T1000 (cell line): Measurements from ENCODE around the gene CD33.
"Not testable (repeated sequence)": the region's sequence is repeated elsewhere in the genome, so short reads cannot be mapped to it uniquely, and the experiment has no call there.

Experiments used
- DNase-seq: peaks from one replicate; lab custom pipeline; 2025; ENCODE audit warnings: mixed read lengths; lab: John Stamatoyannopoulos, UW

Gene CD33

DNA sequence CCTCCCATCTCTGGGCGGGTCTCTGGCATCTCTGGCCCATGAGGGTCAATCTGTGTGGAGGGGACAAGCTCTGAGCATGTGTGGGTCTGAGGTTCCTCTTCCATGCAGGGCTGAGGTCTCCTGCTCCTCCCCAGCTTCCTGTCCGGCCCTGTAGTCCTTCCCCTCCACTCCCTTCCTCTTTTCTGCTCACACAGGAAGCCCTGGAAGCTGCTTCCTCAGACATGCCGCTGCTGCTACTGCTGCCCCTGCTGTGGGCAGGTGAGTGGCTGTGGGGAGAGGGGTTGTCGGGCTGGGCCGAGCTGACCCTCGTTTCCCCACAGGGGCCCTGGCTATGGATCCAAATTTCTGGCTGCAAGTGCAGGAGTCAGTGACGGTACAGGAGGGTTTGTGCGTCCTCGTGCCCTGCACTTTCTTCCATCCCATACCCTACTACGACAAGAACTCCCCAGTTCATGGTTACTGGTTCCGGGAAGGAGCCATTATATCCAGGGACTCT lies at the start of gene CD33:
Gene CD33 (plus strand): TSS at position 183 of the 496 bp plus-strand sequence. CDS start 39 bp downstream, at position 222.
- DNase-seq = not testable (repeated sequence)

GRCh38 chr19:51179256-51179655 lies 45.6 kb upstream of the CD33 start:
- no peak for DNase-seq

GRCh38 chr19:51181377-51181912 lies 43.4 kb upstream of the CD33 start:
- no peak for DNase-seq

DNA sequence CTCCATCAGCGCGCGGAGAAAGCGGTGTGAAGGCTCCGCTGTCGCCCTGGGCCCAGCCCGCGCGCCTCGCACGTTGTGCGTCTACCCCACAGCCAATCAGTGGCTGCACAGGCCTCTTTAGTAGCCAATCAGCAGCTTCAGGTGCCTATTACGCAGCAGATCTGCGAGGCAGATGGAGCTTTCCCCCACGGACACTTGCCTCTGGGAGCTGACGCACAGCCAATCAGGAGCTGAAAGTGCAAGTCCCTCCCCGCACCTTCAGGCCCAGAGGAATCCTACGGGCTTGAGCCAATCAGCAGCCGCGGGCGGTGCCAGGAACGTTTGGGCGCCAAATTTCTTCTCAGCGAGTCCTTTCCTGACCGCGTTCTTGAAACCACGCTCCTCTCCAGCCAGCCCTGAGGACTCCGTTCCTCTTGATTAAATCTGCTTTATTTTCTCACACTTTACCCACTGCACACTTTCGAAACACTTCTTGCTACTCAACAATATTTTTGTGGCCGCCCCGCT lies 42.9 kb upstream of the CD33 start:
- DNase-seq = no peak

GRCh38 chr19:51183629-51184028 lies 41.3 kb upstream of the CD33 start:
- DNase-seq = no peak

DNA sequence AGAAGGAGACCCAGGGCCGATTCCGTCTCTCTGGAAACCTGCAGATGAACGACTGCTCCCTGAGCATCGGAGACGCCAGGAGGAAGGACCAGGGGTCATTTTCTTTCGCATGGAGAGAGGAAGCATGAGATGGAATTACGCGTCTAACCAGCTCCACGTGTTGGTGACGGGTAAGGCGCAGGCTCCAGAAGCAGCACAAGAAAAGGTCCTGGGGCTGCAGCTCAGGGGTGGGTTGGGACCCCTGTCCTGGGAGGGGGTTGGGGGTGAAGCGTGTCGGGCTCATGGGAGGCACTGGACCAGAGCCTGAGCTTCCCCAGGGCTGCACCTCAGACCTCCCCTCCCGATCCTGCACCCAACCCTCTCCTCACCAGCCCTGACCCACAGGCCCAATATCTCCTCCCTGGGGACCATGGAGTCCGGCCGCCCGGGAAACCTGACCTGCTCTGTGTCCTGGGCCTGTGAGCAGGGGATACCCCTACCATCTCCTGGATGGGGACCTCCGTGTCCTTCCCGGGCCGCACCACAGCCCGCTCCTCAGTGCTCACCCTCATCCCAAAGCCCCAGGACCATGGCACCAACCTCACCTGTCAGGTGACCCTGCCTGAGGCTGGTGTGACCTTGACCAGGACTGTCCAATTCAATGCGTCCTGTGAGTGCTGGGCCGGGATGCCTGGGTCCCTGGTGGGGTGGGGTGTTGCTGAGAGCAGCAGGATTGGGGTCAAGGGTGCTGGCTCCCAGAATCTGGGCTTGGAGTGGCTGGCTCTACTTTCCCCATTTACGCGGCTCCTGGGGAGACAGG lies 39.6 kb upstream of the CD33 start:
- no peak for DNase-seq

- no peak for DNase-seq
Observed at GRCh38 chr19:51185868-51186215, 39.0 kb upstream of the CD33 start.

- DNase-seq = no peak
Observed at GRCh38 chr19:51186323-51186722, 38.6 kb upstream of the CD33 start.

DNA sequence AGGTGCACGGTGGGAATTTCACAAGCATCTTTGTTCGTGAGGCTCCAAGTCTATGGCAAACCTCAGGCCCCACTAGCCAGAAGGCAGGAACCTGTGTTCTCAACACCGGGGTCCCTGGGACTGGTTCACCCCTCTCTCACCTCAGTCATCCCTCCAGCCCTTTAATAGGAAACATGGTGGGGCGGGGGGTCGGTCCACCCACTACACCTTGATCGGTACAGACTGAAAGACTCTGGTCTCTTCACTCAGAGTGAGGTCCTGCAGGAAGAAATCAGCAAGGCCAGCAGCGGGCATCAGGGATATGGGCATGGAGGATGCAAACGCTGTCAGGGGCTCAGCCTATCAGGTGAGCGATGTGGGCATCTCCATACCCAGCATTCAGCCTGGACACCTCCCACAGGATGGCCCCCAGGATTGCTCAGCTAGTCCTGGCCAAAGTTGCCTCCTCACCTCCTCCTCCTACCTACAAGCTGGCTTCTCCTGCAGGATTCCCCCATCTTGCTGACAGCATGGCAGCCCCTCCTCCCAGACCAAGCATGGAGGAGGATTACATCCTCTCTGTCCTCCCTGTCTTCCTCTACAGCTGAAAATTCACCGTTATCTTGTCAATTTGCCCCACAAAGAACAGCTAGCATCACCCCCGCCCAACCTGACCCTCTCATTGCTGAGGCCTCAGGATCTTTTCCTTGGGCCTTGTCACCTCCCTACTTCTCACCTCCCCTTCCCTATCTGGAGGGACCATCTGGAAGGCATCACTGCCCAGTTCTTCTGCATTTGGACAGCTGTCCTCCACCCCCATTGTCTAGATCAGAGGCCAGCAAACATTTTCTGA lies 37.3 kb upstream of the CD33 start:
- DNase-seq = no peak

DNA sequence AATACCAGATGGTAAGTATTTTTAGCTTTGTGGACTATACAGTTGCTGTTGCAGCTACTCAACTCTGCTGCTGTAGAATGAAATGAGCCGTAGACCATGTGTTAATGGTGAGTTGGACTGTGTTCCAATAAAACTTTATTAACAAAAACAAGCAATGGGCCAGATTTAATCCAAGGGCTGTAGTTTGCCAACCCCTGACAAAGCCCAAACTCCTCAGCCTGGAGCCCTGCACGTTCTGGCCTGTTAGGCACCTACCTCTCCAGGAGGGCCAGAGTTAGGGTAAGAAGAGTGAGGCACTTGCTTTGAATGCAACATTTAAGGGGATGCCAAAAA lies 36.7 kb upstream of the CD33 start:
- no peak for DNase-seq

DNA sequence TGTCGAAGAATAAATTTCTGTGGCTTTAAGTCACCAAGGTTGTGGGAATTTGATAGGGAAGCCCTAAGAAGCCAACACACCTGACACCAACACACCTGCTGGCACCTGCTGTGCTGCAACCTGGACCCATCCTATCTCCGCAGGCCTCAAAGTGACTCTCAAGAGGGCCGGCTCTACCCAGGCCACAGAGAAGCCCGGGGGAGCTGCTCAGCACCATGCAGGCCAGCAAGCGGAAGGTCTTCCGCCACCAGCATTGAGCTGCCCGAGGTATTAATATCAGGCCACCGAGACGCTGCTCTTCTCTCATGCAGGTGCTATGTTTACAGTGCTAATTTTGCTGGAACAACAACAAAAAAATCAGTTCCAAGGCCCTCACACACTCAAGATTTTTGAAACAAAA lies 32.2 kb upstream of the CD33 start:
- no peak for DNase-seq

GRCh38 chr19:51194527-51195315 lies 30.2 kb upstream of the CD33 start:
- DNase-seq = no peak

GRCh38 chr19:51195316-51195586 lies 29.6 kb upstream of the CD33 start:
- DNase-seq = no peak

- DNase-seq = no peak
Observed at GRCh38 chr19:51195616-51196015, 29.3 kb upstream of the CD33 start.

GRCh38 chr19:51196181-51196580 lies 28.7 kb upstream of the CD33 start:
- no peak for DNase-seq

GRCh38 chr19:51198641-51199040 lies 26.2 kb upstream of the CD33 start:
- DNase-seq = no peak

DNA sequence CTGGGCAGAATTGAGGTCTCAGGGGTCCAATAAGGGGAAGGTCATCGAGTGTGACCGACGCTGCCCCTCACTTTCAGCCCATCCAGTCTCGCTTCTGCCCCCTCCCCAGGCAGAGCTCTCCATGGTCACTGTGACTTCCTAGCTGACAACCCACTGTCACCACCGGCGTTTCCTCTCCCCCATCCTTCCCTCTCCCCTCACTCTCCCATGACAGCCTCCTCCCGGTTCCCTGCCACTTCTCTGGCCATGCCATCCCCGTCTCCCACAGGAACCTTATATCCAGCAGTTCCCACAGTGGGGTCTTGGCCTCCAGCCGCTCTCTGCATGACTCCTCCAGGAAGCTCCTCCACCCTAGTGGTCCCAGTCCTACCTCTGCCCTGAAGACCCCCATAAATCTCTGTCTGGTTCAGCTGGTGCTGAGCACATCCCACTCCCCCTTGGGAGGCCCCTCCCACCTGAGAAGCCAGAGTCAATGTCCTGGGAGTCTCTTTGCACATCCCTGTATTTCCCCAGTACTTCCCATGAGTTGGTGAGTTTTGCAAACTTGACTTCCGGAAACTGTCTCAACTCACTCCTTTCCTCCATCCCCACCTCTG lies 24.7 kb upstream of the CD33 start:
- DNase-seq = no peak

DNA sequence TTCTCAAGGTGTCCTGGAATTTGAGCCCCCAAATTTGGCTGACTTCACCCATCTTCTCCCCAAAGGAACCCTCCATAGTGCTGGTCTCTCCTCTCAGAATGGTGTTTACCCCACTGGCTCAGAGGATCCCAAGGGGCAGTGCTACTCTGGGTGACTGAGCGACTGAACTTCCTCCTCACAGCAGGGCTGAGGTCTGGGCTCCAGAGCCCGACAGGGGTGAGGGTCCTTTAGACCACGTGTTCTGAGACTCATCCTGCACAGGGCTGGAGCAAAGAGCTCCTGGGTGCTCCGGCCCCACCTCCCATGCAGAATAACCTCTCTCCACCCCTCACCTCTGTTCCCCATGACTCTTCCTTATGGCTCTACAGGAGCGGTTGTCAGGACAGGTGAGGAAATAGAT lies 23.2 kb upstream of the CD33 start:
- no peak for DNase-seq

DNA sequence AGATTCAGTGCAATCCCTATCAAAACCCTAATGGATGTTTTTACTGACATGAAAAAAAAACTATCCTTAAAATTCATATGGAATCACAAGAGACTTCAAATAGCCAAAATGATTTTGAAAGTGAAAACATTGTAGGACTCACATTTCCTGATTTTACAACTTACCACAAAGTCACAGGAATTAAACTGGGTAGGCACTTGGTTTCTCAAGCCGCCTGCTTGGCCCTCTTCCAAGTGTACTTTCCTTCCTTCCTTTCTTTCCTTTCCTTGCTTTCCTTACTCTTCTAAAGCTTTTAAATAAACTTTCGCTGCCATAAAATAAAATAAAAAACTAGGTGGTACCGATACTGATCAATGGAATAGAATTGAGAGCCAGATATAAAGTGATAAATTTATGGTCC lies 21.0 kb upstream of the CD33 start:
- no peak for DNase-seq

- no peak for DNase-seq
Observed at GRCh38 chr19:51204321-51204720, 20.6 kb upstream of the CD33 start.

DNA sequence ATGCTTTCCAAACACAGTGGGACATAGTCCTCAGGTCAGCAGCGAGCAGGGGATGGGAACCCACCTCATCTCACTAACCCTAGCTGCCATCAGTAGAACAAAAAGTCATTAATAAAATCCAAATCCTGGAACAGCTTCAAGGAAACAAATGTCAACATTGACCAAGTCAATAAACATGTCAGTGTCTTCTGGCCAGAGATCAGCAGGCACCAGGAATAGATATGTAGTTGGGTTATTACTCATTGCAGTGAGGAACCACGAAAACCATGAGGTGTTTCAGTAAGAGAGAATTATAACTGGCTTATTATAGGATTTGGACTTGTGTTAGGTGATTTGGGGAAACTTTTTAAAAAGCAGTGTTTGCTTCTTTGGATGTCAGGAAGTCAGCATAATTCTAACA lies 17.1 kb upstream of the CD33 start:
- no peak for DNase-seq
